Left kidney (tissue), 2 donors: Measurements from ENCODE around the gene ADAM19. TPM values are rescaled to one million over a fixed set of nuclear protein-coding genes. Genes with fewer than 3 reads are reported as not detected.

Experiments
- DNase-seq: peaks from one replicate; pipeline ENCODE4 v3.0.0-alpha.2; 2013
- polyA plus RNA-seq: library from polyadenylated mRNA; unstranded; fragments of 120-200 nt; gene quantifications from one replicate; pipeline ENCODE4 v1.2.1, GENCODE V29; 2013; ENCODE audit not compliant: insufficient read length

The ADAM19 gene
- polyA plus RNA-seq, 1 donor = 8.8 TPM

DNA sequence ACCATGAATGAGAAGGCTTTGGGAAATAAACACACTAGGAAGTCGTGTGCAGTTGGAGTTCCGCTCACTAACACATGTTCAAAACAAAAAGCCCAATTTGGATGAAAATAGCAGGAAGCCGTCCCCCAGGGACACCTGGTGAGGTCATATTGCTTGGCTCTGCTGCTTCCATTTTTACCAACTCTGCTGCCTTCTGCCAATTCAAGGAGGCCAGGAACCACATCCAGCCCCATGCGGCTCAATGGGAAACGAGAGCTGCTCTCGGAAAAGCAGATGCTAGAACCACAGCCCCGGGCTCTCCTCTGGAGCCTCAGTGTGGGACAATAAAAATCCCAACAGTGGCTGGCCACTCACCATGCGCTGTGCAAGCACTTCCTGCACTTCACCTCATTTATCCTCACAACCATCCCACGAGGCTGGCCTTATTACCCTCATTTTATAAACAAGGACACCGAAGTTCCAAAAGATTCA is 13.4 kb downstream of the ADAM19 start:
- no peak for DNase-seq

DNA sequence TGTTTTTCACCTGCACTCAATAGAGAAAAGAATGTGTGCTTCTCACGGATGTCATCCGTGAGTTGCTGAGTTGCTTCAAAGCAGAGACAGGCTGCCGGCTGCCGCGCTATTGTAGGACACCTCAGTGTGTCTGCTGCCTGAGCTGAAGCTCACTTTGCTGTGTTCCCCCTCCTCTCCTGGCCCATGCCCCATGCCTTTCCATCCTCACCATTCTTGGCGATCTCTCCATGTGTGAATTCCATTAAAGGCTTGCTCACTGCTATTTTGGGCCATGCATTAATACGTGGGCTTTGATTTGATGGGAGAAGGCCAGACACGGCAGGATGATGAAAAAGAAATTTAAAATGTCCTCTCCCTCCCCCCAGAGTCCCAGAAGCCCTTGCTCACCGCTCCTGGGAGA is 14.5 kb downstream of the ADAM19 start:
- DNase-seq = no peak

DNA sequence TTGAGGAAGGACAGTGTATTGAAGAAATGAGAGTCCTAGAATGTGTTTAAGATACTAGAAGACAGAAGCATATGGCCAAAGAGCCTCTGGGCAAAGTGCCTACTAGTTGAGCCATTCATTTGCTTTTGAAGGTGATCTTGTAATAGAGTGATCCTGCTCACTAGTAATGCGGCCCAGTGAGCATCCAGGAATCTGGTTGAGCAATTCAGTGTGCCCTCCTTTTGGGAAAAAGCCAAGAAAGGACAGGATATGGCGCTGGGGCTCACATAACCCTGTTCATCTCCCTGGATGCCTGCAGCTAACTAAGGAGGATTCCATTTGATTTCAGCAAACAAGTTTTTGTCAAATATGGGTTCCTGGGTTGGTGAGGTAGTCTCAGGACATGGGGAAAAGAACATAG is 16.3 kb downstream of the ADAM19 start:
- no peak for DNase-seq

DNA sequence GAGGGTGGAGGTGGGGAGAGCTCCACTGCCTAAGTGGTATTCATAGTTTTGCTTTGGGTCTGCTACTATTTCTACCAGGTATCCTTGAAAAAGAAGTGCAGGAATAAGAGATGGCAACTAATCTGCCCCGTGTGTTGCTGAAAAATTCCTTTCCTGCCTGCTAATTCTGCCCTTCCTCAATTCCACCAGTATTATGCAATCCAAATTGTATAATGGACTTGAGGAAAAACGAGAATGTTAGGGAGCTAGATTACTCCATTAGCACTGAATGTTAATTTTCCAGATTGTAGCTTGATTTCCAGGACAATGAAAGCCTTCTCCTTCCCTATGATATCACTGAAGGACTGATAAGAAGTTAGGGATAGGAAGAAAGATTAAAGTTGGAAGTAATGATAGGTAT is 16.9 kb downstream of the ADAM19 start:
- no peak for DNase-seq

DNA sequence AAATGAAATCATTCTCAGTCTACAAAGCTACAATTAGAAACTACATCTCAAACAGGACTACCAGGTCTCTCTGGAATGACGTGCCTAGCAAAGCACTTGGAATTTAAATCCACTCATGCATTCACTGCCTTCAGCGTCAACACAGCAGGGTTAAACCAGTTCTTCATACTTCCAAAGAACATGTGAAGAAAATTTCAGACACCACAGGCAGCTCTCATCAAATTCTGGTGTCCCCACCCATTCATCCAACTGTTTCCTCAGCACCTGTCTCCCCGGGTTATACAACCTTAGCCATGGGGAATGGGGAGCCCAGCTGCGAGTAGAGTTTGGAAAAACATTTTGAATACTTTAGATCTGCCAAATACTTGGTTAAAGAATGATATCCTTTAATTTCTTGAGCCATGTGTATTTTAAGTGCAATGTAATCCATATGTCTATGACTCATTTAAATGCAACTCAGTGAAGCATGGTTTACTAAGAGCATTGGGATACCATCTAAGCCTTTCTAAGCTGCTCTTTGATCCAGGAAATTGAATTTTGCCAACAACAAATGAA is 17.5 kb downstream of the ADAM19 start:
- DNase-seq = no peak

DNA sequence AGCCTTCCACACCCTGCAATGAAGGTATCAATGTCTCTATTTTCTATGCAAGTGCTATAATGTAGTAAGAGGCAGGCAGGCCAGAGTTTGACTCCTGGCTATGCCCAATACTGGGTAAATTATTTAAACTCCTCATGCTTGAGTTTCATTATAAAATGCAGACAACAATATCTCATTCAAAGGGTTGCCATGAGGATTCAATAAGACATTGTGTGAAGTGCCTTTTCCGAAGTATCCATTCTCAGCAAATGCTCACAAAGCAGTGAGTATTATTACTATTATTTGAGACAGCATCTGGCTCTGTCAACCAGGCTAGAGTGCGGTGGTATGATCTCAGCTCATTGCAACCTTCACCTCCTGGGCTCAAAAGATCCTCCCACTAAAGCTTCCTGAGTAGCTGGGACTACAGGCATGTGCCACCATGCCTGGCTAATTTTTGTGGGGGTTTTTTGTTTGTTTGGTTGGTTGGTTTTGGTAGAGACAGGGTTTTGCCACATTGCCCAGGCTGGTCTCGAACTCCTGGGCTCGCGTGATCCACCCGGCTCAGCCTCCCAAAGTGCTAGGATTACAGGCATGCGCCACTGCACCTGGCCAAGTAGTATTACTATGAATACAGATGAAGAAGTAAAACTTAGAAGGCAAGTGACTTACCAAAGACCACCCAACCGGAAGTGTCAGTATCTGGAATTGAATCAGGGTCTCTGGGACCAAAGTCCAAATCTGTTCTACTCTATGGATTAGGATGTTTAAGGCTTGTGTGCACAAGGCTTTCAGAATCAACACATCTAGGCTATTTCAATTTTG is 18.8 kb downstream of the ADAM19 start:
- no peak for DNase-seq

DNA sequence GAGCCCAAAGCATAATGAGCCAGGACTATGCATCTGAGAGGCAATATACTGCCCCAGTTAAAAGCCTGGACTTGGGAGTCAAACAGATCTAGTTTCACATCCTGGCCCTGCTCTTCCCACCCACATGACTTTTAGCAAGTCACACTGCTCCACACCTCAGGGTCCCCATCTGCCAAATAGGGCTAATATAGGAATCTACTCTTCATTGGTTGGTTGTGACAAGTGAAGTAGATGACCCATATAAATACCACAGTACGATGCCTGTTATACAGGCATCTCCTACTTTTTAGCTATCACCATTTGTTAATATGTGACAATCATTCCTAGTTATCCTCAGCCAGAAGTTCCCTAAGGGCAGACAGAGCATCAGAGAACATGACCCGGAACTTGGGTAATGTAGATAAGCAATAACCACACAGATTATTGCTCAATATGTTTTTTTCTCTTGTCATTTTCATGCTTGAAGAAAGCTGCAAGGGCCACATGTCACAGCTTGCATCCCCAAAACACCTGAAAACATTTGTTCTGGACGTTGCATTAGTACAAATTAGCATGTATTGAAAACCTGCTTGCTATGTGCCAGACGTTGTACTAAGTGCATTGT is 20.4 kb downstream of the ADAM19 start:
- DNase-seq = no peak

DNA sequence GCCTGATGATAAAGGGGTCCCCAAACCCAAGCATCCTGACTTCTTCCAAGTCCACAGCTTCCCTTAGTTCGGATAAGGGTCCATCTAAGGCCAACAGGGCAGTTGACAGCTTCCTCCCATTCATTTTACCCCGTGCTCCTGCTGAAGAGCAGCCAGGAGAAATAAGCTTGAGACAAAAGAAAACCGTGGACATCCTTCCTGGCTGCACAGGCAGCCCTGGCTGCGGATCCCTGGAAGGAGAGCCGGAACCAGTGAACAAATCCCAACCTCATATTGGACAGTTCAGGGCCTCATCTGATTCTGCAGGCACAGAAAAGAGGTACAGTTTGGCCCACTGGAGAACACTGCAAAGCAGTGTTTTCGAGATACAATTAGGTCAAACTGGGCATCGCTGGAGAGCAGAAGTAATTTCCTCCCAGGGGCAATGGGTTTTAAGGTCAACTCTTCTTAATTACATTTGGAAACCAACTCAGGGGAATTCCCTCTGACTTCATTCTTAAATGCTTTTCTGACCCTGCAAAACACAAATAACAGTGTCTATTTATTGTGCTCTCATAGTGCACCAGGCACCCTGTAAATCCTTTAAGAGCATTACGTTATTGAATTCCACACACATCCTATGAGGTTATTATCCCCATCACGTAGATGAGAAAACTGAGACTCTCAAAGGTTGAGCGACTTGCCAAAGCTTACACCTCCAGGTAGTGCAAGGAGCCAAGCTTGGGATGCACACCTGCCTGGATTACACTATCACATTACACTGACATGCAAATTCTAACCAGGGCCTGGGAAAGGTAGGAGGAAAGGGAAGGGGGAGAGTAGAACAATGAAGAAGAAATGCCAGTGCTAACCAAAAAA is 21.2 kb downstream of the ADAM19 start:
- no peak for DNase-seq

DNA sequence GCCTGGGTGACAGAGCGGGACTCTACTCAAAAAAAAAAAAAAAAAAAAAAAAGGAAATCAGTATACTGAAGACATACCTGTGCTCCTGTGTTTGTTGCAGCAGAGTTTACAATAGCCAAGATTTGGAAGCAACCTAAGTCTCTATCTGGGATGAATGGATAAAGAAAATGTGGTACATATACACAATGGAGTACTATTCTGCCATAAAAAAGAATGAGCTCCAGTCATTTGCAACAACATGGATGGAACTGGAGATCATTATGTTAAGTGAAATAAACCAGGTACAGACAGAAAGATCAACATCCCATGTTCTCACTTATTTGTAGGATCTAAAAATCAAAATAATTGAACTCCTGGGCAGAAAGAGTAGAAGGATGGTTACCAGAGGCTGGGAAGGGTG is 22.9 kb downstream of the ADAM19 start:
- no peak for DNase-seq

DNA sequence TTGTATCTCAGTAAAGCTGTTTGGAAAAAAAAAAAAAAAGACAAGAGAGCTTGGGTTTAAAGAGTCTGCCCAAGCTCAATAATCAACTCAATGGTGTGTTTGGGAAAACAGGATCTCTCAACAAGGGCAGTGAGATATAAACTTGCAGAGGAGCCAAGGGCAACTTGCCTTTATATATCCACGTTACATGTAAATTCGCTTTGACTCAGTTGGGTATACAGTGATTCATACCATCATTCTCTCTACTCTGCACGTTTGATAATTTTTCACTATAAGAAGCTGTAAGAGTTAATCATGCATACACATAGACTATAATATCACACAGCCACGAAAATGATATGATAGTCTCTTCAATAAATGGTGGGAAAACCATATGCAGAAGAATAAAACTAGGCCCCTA is 24.9 kb downstream of the ADAM19 start:
- no peak for DNase-seq

DNA sequence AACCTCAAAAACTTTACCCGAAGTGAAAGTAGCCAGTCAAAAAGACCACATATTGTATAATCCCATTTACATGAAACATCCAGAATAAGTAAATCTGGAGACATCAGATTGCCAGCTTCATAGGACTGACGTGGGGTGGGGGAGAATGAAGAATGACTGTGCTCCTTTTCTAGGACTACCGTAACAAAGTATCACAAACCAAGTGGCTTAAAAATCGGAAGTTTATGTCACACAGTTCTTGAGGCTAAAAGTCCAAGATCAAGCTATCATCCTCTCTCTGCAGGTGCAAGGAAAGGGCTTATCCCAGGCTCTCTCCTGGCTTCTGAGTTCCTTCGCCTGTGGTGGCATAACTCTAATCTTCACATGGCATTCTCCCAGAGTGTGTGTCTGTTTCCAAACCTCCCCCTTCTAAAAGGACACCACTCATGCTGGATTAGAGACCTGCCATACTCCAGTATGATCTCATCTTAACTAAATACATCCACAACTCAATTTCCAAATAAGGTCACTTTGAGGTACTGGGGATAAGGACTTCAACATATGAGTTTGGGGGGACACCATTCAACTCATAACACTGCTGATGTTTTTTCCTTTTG is 25.5 kb downstream of the ADAM19 start:
- no peak for DNase-seq

DNA sequence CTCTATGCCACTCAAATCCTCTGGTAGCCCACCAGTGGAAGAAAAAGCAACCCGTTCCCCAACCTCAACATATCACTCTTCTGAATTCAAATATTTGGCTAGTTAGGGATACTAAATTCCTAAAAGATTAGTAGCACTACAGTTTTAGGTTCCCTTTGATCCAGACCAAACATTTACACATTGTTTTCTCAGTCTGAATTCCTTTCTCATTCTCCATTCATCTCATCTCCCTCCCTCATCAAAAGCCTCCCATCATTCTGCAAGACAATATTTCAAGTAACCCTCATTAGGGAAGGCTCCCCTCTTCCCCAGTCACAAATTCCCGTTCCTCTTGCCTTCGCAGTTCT is 26.3 kb downstream of the ADAM19 start:
- DNase-seq = no peak

DNA sequence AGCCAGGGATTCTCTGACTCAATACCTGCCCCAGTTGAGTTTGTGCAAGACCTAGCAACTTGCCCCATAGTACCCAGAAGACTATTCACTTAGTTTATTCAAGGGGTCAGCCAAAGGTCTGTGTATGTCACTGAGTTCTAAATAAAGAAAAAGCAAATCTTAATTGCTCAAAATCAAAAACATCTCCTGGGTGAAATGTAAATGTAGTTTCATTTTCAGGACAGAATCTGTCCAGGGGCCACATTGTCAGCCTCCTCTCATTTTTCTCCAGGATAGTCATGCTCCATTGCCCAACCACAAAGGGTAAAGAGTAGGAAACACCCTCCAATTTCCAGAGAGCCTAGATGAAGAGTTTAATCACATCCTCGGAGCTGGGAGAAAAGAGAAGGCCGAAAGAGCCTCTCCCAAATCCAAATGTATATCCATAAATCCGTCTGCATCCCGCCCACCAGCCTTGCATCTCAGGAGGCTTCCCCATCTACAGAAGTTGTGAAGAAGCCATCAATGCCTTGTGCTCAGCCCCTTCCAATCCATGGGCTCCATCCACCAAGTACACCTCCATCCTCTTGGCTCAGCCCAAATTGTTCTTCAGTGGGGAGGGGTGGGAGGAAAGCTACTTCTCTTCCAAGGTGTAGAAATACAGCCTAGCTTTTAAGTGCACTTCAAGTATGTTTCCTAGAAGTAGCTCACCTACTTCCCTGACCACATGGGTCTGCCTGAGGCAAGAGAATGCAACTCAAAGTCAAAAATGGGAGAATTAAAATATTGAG is 26.9 kb downstream of the ADAM19 start:
- no peak for DNase-seq

DNA sequence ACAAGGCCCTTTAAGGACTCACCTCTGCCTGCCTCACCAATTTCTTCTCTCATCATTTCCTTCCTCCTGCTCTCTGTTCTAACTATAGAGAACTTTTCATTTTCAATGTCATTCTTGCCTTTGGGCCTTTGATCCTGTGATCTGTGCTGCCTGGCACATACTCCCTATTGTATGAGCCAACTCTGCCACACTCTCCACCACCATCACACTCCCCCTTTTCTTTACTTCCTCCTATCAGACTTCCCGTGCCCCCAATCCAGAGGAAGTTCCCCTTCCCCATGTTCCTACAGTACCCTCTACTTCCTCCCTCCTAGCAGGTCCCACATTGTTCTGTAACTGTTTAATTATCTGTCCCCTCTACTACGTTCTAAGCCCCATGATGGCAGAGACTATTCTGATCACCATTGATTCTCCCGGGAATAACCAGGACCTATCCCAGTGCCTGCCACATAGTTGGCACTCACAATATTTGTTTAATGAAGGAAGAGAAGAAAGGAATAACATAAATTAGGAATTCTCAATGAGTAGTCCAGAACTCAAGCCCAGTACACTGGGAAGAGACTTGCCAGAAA is 27.5 kb downstream of the ADAM19 start:
- no peak for DNase-seq

DNA sequence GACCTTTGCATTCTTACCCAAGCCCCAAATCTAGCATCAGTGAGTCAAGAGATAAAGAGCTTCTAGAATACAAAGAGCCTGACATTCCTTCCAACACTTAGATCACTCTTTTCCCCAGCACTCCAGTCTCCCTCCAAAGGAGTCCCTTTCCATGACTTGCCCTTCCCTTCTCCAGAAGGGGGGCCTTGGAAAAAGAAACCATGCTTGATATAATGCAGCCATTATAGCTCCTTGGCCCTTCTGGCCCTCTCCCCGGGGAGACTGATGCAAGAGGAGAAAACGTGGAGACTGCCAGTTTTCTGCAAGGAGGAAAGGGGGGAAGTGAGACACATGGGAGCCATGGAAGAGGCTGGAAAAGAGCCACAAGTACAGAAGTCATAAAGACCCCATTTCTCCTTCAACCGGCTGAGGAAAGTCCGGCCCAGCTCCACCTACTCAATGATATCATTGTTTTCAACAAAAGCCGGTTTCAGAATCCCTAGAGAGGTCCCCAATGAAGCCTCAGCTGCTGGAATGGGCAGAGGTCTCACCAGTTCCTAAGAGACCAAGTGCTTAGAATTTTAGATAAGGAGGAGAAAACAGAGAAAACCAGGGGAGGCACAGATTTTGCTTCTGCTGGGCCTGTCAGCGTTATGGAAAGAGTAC is 29.0 kb downstream of the ADAM19 start:
- no peak for DNase-seq

DNA sequence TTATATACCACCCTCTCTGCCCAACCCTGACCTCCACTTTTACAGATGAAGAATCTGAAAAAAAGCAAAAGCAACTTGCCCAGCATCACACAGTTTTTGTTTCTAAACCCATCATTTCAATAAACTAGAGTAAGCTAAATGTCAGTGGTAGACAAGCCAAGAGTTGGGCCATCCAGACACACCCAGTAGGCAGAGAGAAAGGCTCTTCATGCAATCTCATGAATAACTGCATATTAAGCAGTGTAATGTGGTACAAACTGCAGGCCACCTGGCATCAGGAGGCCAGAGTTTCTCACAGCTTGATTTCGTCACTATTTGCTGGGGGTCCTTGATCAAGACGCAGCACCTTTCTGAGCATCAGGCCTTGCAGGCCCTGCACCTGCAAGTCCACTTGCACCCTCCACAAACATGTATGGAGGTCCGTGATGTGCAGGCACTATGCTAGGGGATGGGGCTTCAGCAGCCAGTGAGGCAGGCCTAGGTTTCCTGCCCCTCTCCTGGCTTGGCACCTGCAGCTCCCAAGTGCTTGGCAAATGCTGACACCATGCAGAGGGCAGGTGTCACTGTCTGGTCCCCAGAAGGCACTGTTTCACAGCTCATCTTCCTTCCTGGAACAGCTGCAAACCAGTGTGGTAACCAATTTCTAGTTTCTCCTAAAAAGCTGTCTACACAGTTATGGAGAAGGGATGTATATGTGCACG is 29.8 kb downstream of the ADAM19 start:
- no peak for DNase-seq

DNA sequence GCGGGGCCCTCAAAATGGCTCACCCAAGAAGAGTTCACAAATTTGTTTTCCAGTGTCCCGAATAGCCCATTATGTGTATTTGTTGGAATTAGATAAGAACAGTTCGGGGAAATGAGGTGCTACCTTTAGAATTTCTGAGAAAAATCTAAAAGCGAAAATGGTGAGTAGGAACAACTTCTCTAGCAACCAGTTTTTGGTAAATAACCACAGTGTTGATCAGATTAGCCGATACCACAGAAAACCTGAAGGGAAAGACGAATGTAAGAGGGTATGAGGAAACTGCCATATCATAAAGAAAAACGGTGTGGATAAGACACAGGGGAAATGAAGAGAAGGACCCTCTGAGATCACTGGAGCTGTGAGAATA is 31.0 kb downstream of the ADAM19 start:
- no peak for DNase-seq

DNA sequence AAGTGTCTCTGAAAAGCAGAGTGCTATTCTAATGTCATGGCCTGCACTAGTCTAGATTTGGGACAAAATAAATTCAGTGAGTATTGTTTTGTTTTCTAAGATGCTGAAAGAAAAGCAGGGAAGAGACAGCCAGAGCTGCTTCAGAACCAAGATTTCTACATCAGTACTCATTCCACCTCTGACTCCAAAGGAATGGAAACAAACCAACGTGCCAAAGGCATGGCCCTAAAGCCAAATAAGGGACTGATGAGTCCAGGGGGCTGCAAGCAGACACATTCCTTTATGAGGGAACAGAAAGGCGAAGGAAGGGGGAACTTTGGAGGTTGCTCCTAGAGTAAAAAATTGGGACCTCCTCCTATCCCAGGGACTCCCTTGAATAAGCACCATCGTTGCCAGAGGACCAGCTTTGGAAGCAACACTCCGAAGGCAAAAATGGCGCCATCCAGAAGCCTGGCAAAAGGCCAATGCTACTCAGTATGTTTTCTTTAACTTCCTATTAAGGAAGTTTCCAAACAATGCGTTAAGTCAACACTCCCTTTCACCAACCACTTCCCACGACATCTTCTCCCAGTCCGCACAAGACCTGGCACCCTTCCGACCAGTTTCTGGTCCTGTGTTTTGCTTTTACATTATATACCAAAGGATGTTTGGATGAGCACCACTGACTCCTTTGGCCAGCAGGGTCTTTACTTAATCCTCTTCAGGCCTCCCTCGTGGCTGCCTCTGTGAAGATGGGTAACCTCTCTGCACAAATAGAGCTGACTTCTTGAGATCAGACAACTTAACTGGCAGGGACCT is 31.6 kb downstream of the ADAM19 start:
- DNase-seq = no peak
